Astrocyte (in vitro differentiated cells and primary cell): Measurements from ENCODE around the gene SREBF1. TPM values are rescaled to one million over a fixed set of nuclear protein-coding genes. Genes with fewer than 3 reads are reported as not detected.

ENCODE experiments used
- DNase-seq: peaks from one replicate; pipeline ENCODE4 v3.0.0-alpha.2; 2010; ENCODE audit warnings: low read depth
- FAIRE-seq: peaks from 2 replicates; lab custom pipeline; 2011; peaks lifted over from hg19 to GRCh38; lab: Jason Lieb, UNC
- H2AFZ ChIP-seq: 2 replicates; pipeline ENCODE4 v1.6.0; 2012; ENCODE audit warnings: low read depth, low read length, inconsistent platforms
- H3K27ac ChIP-seq: 2 replicates; pipeline ENCODE4 v1.5.1; 2011; ENCODE audit warnings: low read depth, low read length, inconsistent platforms
- H3K27me3 ChIP-seq: 2 replicates; pipeline ENCODE4 v1.6.0; 2011; ENCODE audit warnings: low read length, inconsistent platforms; ENCODE audit not compliant: insufficient read depth
- H3K36me3 ChIP-seq: 2 replicates; pipeline ENCODE4 v1.5.1; 2011; ENCODE audit warnings: low read length, inconsistent platforms; ENCODE audit not compliant: insufficient read depth
- H3K4me1 ChIP-seq: 2 replicates; pipeline ENCODE4 v1.5.1; 2011; ENCODE audit warnings: low read length, inconsistent platforms; ENCODE audit not compliant: insufficient read depth
- H3K4me2 ChIP-seq: 2 replicates; pipeline ENCODE4 v1.6.0; 2012; ENCODE audit warnings: low read length, inconsistent platforms
- H3K4me3 ChIP-seq: 2 replicates; pipeline ENCODE4 v1.5.1; 2011; ENCODE audit warnings: low read depth, mild to moderate bottlenecking, low read length, inconsistent platforms; ENCODE audit not compliant: insufficient read depth
- H3K79me2 ChIP-seq: 2 replicates; pipeline ENCODE4 v1.6.0; 2012; ENCODE audit warnings: mild to moderate bottlenecking, low read length, inconsistent platforms; ENCODE audit not compliant: insufficient read depth
- H3K9ac ChIP-seq: 2 replicates; pipeline ENCODE4 v1.6.0; 2012; ENCODE audit warnings: mild to moderate bottlenecking, low read length, inconsistent platforms
- H3K9me3 ChIP-seq: 2 replicates; pipeline ENCODE4 v1.5.1; 2012; ENCODE audit warnings: low read depth, mild to moderate bottlenecking, low read length, inconsistent platforms; ENCODE audit not compliant: insufficient read depth
- H4K20me1 ChIP-seq: 2 replicates; pipeline ENCODE4 v1.6.0; 2012; ENCODE audit warnings: low read length, inconsistent platforms; ENCODE audit not compliant: insufficient read depth
- H3K27ac Mint-ChIP-seq: one replicate; pipeline ENCODE4 v1.8.0; 2021; ENCODE audit warnings: mild to moderate bottlenecking, mixed read lengths; ENCODE audit not compliant: unreplicated experiment
- H3K27me3 Mint-ChIP-seq: one replicate; pipeline ENCODE4 v1.8.0; 2021; ENCODE audit warnings: low read depth, mixed read lengths; ENCODE audit not compliant: unreplicated experiment
- H3K36me3 Mint-ChIP-seq: one replicate; pipeline ENCODE4 v1.8.0; 2021; ENCODE audit warnings: low read depth, mixed read lengths; ENCODE audit not compliant: unreplicated experiment
- H3K4me1 Mint-ChIP-seq: one replicate; pipeline ENCODE4 v1.8.0; 2021; ENCODE audit warnings: low read depth, mixed read lengths; ENCODE audit not compliant: unreplicated experiment
- H3K4me3 Mint-ChIP-seq: one replicate; pipeline ENCODE4 v1.8.0; 2021; ENCODE audit warnings: mild to moderate bottlenecking, moderate library complexity, mixed read lengths; ENCODE audit not compliant: unreplicated experiment
- H3K9me3 Mint-ChIP-seq: one replicate; pipeline ENCODE4 v1.8.0; 2021; ENCODE audit warnings: mild to moderate bottlenecking, mixed read lengths; ENCODE audit not compliant: unreplicated experiment
- CTCF ChIP-seq: IDR thresholded peaks from 2 replicates; pipeline ENCODE4 v1.5.1; 2011; ENCODE audit warnings: low read depth, mild to moderate bottlenecking, inconsistent platforms, low read length, moderate library complexity; ENCODE audit not compliant: insufficient read depth
- EZH2 ChIP-seq: IDR thresholded peaks from 2 replicates; pipeline ENCODE4 v1.6.1; 2012; ENCODE audit warnings: mild to moderate bottlenecking, low read length, inconsistent platforms; ENCODE audit not compliant: insufficient read depth
- total RNA-seq: library from RNA; stranded (reverse); gene quantifications from 2 replicates; pipeline ENCODE4 v1.2.1, GENCODE V29; 2021

The SREBF1 gene
- total RNA-seq, 1 donor from 2014 or later, result 65.6 TPM

DNA sequence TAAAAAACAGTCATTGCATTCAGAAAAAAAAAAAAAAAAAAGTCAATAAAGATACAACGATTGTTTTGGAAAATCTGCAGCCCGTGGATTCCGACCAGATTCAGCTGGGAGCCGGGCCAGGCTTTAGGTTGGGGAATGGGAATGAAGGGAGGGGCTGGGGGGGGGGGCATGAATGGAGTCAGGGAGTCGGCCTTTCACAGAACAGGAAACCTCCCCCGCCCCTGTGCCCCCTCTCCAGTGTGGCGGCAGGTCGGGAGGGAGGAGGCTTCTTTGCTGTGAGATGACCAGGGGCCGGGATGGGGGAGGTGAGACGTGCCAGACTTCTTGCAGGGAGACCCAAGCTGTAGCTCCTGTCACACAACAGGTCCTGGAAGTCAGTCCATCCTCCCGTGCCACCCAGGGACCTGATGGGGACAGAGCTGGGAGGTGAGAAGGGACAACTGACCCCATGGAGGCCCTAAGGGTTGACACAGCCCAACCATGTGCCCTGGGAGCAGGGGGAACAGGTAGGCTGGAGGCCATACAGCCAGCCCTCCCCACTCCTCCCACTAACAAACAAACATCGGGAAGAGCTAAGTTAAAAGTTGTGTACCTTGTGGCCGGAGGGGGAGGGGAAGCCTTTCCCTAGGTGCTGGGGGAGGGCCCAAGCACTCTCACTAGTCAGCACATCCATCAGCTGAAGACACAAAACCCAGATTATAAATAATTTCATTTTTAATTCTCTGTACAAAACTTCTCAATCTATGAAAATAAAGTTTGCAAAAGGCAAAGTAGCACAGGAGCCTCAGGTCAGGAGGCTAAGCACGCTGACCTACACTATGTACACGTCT lies 25.2 kb downstream of the SREBF1 start:
- H3K36me3 ChIP-seq, result peaks cover 3% of the 10 kb centered on the region
- H3K27ac ChIP-seq, result no peak overlapping the region
- H3K4me3 ChIP-seq, result no peak overlapping the region
- TF ChIP-seq EZH2 (no peak), CTCF (no peak)
- FAIRE-seq (no peak), DNase-seq (no peak)
- no peak overlapping the region for H2AFZ ChIP-seq
- Mint-ChIP-seq H3K27ac (peak overlapping the region; percentile 66), H3K36me3 (peaks cover 4% of the 10 kb centered on the region), H3K27me3 (no peaks in the 10 kb centered on the region), H3K4me1 (peaks cover 16% of the 10 kb centered on the region), H3K4me3 (no peak overlapping the region), H3K9me3 (no peaks in the 10 kb centered on the region)
- H4K20me1 ChIP-seq, result peaks cover 67% of the 10 kb centered on the region
- no peaks in the 10 kb centered on the region for H3K9me3 ChIP-seq
- H3K9ac ChIP-seq, result no peak overlapping the region
- no peaks in the 10 kb centered on the region for H3K27me3 ChIP-seq
- H3K4me2 ChIP-seq, result peak overlapping the region; percentile 14
- peaks cover 14% of the 10 kb centered on the region for H3K4me1 ChIP-seq
- H3K79me2 ChIP-seq, result no peaks in the 10 kb centered on the region

GRCh38 chr17:17810895-17811248 lies 25.9 kb downstream of the SREBF1 start:
- Histone ChIP-seq H4K20me1 (peaks cover 71% of the 10 kb centered on the region), H3K9me3 (no peaks in the 10 kb centered on the region), H3K27me3 (no peaks in the 10 kb centered on the region), H3K79me2 (no peaks in the 10 kb centered on the region), H3K27ac (no peak overlapping the region), H3K4me1 (peaks cover 14% of the 10 kb centered on the region), H3K9ac (no peak overlapping the region), H2AFZ (no peak overlapping the region), H3K4me3 (no peak overlapping the region), H3K36me3 (peaks cover 6% of the 10 kb centered on the region), H3K4me2 (no peak overlapping the region)
- no peak for FAIRE-seq
- H3K36me3 Mint-ChIP-seq, result peaks cover 9% of the 10 kb centered on the region
- H3K4me3 Mint-ChIP-seq, result peak overlapping the region; percentile 40
- H3K27me3 Mint-ChIP-seq, result no peaks in the 10 kb centered on the region
- H3K4me1 Mint-ChIP-seq, result peaks cover 20% of the 10 kb centered on the region
- peak overlapping the region; percentile 89 for H3K27ac Mint-ChIP-seq
- no peaks in the 10 kb centered on the region for H3K9me3 Mint-ChIP-seq
- TF ChIP-seq CTCF, result no peak
- no peak for TF ChIP-seq EZH2
- DNase-seq, result no peak
